Suprapubic skin (tissue), 4 donors: Measurements from ENCODE around the gene DPH7. TPM values are rescaled to one million over a fixed set of nuclear protein-coding genes. Genes with fewer than 3 reads are reported as not detected.
"Not testable (repeated sequence)": the region's sequence is repeated elsewhere in the genome, so short reads cannot be mapped to it uniquely, and the experiment has no call there.

ENCODE experiments used
- DNase-seq, 2 donors: peaks; one replicate each; pipeline ENCODE4 v3.0.0-alpha.2; 2019; ENCODE audit warnings: low spot score in 2 of 2
- H3K27ac ChIP-seq: fragments of 200-600 bp; sonication (generic); one replicate; pipeline ENCODE4 v1.5.1; 2019
- H3K27me3 ChIP-seq: fragments of 200-600 bp; sonication (generic); one replicate; pipeline ENCODE4 v1.5.1; 2019
- H3K36me3 ChIP-seq: fragments of 200-600 bp; sonication (generic); one replicate; pipeline ENCODE4 v1.5.1; 2019
- H3K4me1 ChIP-seq: fragments of 200-600 bp; sonication (generic); one replicate; pipeline ENCODE4 v1.5.1; 2019
- H3K4me3 ChIP-seq: fragments of 200-600 bp; sonication (generic); one replicate; pipeline ENCODE4 v1.5.1; 2019; ENCODE audit warnings: mild to moderate bottlenecking
- H3K9me3 ChIP-seq: fragments of 200-600 bp; sonication (generic); one replicate; pipeline ENCODE4 v1.5.1; 2019
- EP300 ChIP-seq: sonication (generic); formaldehyde crosslinking; IDR thresholded peaks from one replicate; pipeline ENCODE4 v1.6.1; 2017; ENCODE audit warnings: antibody characterized with exemption
- POLR2A ChIP-seq, 2 donors: fragments of 450-650 bp; IDR thresholded peaks; one replicate each; pipeline ENCODE4 v1.6.1; 2017; ENCODE audit warnings: antibody characterized with exemption in 2 of 2, mild to moderate bottlenecking in 2 of 2, moderate library complexity in 2 of 2
- POLR2AphosphoS5 ChIP-seq, 3 donors: sonication (generic); formaldehyde crosslinking; IDR thresholded peaks; one replicate each; pipeline ENCODE4 v1.6.1; 2017; ENCODE audit warnings: antibody characterized with exemption in 3 of 3
- WGBS: methylation state at CpG from one replicate; pipeline ENCODE4 v1.1.5; 2018; 5-methylcytosine and 5-hydroxymethylcytosine counted together
- total RNA-seq, 4 donors: library from RNA; depleted of rRNA; stranded (reverse); fragments of >200 nt; gene quantifications; one replicate each; pipeline ENCODE4 v1.1.0, GENCODE V29; 2016
- TF ChIP-seq, protein P1 (sequence below), 2 donors: fragments of 200-600 bp in 1 of 2; fragments of 450-650 bp in 1 of 2; sonication (generic) in 1 of 2; IDR thresholded peaks; one replicate each; pipeline ENCODE4 v1.5.1; 2016 to 2019; ENCODE audit warnings: antibody characterized with exemption in 2 of 2, mild to moderate bottlenecking in 1 of 2, moderate library complexity in 1 of 2

Gene DPH7
- total RNA-seq, 4 donors from 2014 or later = 26.8 to 64.8 (median 34.1) TPM

DNA sequence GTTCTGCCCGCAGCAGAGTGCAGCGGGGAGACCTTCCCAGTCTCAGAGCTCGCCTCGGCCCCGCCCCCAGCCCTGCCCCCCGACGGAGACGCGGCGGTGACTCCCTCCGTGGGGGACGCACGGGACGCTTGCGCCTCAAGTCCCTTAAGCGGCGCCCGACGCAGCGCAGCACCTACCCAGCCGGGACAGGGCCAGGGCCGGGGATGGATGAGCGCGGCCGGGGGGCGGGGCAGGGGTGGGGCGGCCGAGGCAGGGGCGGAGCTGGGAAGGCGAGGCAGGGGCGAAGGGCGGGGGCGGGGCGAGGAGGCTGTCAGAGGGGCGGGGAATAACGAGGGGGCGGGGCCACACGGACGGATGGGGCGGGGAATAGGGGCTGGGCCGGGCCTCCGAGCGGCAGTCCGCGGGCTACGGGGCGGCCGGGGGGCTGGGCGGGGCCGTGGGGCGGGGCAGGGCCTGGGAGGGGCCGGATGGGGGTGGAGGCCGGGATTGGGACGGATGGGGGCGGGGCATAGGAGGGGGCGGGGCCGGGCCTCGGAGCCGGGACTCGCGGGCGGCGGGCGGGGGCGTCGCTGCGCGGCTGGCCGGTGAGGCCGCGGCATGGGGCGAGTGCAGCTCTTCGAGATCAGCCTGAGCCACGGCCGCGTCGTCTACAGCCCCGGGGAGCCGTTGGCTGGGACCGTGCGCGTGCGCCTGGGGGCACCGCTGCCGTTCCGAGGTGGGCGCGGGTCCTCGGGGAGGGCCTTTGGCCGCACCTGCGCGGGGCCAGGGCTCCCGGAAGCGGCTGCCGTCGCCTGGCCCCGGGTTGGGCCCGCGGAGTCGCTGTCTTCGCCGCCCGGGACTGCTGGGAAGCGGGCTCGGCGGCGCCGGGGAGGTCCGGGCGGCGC is 26.6 kb upstream of the DPH7 start, which contains the start of gene ARRDC1:
TSS of gene ARRDC1 (plus strand) at position 566 of the 884 bp plus-strand sequence. CDS start at position 598, 32 bp downstream.
- H3K4me3 ChIP-seq = peak within 1 kb of the TSS; percentile 90
- peak; percentile 96 to 97 for DNase-seq
- TF ChIP-seq POLR2AphosphoS5 (IDR thresholded peaks at IDR 0.05) (no peak), POLR2A (IDR thresholded peaks at IDR 0.05) (peak in 1 of 2 donors; percentile 34)
- TF ChIP-seq, protein P1, sequence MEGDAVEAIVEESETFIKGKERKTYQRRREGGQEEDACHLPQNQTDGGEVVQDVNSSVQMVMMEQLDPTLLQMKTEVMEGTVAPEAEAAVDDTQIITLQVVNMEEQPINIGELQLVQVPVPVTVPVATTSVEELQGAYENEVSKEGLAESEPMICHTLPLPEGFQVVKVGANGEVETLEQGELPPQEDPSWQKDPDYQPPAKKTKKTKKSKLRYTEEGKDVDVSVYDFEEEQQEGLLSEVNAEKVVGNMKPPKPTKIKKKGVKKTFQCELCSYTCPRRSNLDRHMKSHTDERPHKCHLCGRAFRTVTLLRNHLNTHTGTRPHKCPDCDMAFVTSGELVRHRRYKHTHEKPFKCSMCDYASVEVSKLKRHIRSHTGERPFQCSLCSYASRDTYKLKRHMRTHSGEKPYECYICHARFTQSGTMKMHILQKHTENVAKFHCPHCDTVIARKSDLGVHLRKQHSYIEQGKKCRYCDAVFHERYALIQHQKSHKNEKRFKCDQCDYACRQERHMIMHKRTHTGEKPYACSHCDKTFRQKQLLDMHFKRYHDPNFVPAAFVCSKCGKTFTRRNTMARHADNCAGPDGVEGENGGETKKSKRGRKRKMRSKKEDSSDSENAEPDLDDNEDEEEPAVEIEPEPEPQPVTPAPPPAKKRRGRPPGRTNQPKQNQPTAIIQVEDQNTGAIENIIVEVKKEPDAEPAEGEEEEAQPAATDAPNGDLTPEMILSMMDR (IDR thresholded peaks at IDR 0.05) = no peak
- WGBS = no CpG with 5 or more reads among the region's 111 CpGs
- H3K4me1 ChIP-seq = peaks cover 35% of the 10 kb centered on the region
- H3K27ac ChIP-seq = peak within 1 kb of the TSS; percentile 92
- H3K9me3 ChIP-seq = no peaks in the 10 kb centered on the region
- H3K36me3 ChIP-seq = no peaks in the 10 kb centered on the region
- no peaks in the 10 kb centered on the region for H3K27me3 ChIP-seq

DNA sequence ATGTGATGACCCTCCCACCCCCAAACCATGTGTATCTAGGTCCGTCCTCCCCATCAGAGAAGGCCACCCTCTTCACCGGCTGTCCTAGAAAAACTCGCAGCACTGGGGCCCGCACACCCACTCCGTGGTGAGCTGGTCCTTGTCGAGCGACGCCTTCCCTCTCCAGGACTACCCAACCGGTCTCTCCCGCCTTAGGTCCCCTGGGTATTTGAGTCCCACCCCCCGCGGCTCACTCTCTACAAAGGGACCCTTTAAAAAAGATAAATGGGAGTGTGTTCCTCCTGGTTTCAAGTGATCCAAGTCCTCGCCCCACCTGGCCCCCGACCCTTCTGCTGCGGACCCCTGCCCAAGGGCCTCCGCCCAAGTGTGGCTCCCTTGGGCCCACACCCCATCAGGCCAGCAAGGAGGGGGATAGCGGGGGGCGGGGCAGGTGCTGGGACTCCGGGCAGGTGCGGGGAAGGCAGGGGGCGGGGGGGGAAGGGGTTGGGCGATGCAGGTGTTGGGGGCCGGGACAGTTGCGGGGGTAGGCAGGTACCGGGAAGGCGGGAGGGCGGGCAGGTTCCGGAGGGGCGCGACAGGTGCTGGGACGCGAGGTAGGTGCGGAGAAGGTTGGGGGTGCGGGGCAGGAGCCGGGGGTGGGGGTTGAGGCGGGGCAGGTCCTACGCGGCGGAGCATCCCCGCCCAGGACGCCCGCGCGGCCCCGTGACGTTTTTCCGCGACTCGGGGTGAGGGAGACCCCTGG is 25.8 kb upstream of the DPH7 start:
- Histone ChIP-seq H3K9me3 (no peaks in the 10 kb centered on the region), H3K4me1 (peaks cover 35% of the 10 kb centered on the region), H3K36me3 (no peaks in the 10 kb centered on the region), H3K27me3 (no peaks in the 10 kb centered on the region), H3K4me3 (peak overlapping the region; percentile 90), H3K27ac (peak overlapping the region; percentile 67)
- DNase-seq = no peak
- no peak for TF ChIP-seq POLR2AphosphoS5 (IDR thresholded peaks at IDR 0.05)
- no peak for TF ChIP-seq POLR2A (IDR thresholded peaks at IDR 0.05)
- TF ChIP-seq, protein P1 (IDR thresholded peaks at IDR 0.05) = no peak
- no peak for TF ChIP-seq EP300
- 15% methylated on average over 16 of the region's 49 CpGs for WGBS

DNA sequence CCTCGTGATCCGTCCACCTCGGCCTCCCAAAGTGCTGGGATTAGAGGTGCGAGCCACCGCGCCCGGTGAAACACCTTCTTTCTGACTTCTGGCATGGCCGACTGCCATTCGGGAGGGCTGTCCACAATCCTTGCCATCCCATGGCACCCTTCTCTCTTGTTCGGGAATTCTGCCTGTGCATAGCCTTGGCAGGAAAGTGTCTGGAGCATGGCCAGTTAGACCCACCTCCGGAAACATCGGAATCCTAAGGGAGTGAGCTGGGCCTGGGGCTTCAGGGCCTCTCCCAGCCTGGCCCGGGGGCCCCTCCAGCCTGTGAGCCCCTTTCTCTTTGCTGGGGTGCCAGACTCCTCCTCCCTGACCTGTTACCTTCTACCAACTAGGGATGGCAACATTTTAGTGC is 25.2 kb upstream of the DPH7 start:
- H3K9me3 ChIP-seq = no peaks in the 10 kb centered on the region
- TF ChIP-seq POLR2A (IDR thresholded peaks at IDR 0.05) = no peak
- TF ChIP-seq EP300 = no peak
- TF ChIP-seq, protein P1 (IDR thresholded peaks at IDR 0.05) = no peak
- TF ChIP-seq POLR2AphosphoS5 (IDR thresholded peaks at IDR 0.05) = no peak
- H3K4me1 ChIP-seq = peaks cover 35% of the 10 kb centered on the region
- no peaks in the 10 kb centered on the region for H3K27me3 ChIP-seq
- H3K4me3 ChIP-seq = no peak overlapping the region
- no peak for DNase-seq
- H3K36me3 ChIP-seq = no peaks in the 10 kb centered on the region
- 54% methylated on average over 13 of the region's 13 CpGs for WGBS
- no peak overlapping the region for H3K27ac ChIP-seq

DNA sequence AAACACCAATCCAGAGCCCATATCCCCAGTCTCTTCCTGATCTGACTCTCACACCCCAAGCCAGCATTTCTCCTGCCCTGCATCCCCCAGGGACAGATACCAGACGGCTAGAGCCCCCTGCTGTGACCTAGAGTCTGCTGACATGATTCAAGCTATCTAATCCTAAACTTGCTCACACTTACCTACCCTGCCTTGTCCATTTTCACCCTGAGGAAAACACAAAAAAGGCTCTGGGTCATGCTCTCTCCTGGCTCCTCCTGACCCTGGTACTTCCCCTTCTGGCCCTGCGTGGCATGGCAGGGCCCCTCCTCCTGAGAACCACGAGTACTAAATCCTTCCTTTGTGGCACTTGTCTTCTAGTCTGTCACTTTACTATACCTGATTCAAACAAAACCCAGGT is 23.9 kb upstream of the DPH7 start:
- H3K36me3 ChIP-seq = no peaks in the 10 kb centered on the region
- no peak overlapping the region for H3K4me3 ChIP-seq
- no peaks in the 10 kb centered on the region for H3K27me3 ChIP-seq
- TF ChIP-seq POLR2A (IDR thresholded peaks at IDR 0.05) (no peak), EP300 (no peak), POLR2AphosphoS5 (IDR thresholded peaks at IDR 0.05) (no peak)
- TF ChIP-seq, protein P1 (IDR thresholded peaks at IDR 0.05) = no peak
- H3K27ac ChIP-seq = no peak overlapping the region
- DNase-seq = no peak
- H3K4me1 ChIP-seq = peaks cover 23% of the 10 kb centered on the region
- H3K9me3 ChIP-seq = no peaks in the 10 kb centered on the region
- WGBS = 18% methylated on average over 3 of the region's 3 CpGs

DNA sequence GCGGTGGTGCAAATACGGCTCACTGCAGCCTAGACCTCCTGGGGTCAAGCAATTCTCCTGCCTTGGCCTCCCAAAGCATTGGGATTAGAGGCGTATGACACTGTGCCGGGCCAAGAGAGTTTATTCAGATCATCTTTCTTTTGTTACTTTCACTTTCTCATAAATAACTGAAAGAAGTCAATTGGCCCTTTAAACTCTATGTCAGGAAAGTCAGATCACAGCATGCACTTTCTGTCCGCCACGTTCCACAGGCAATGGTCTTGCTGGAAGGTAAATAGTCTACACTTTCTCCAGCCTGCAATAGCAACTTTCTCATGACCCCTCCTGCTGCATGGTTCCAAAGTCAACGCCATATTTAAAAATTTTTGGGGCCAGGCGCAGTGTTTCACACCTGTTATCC is 20.2 kb upstream of the DPH7 start:
- DNase-seq = no peak
- H3K4me3 ChIP-seq = no peak overlapping the region
- H3K9me3 ChIP-seq = no peaks in the 10 kb centered on the region
- H3K36me3 ChIP-seq = no peaks in the 10 kb centered on the region
- TF ChIP-seq EP300 = no peak
- TF ChIP-seq, protein P1 (IDR thresholded peaks at IDR 0.05) = no peak
- TF ChIP-seq POLR2AphosphoS5 (IDR thresholded peaks at IDR 0.05) = no peak
- TF ChIP-seq POLR2A (IDR thresholded peaks at IDR 0.05) = no peak
- 85% methylated on average over 8 of the region's 8 CpGs for WGBS
- H3K27me3 ChIP-seq = no peaks in the 10 kb centered on the region
- no peaks in the 10 kb centered on the region for H3K4me1 ChIP-seq
- H3K27ac ChIP-seq = no peak overlapping the region

DNA sequence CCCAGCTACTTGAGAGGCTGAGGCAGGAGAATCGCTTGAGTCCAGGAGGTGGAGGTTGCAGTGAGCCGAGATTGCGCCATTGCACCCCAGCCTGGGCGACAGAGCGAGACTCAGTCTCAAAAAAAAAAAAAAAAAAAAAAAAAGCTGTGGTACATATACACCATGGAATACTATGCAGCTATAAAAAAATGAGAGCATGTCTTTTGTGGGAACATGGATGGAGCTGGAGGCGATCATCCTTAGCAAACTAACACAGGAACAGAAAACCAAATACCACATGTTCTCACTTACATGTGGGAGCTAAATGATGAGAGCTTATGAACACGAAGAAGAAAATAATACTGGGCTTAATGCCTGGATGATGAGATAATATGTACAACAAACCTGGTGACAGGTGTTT is 17.9 kb upstream of the DPH7 start:
- 87% methylated on average over 7 of the region's 7 CpGs for WGBS
- not testable (repeated sequence) for H3K27ac ChIP-seq, H3K9me3 ChIP-seq, H3K4me1 ChIP-seq, DNase-seq, H3K36me3 ChIP-seq, H3K4me3 ChIP-seq, H3K27me3 ChIP-seq
